ENCODE results near the gene C4BPA.

C4BPA gene

GRCh38 chr1:207128336-207128921, 24.4 kb downstream of the C4BPA start:
- no peak for TF ChIP-seq CTCF (IDR thresholded peaks at IDR 0.05; ENCODE audit: unreplicated experiment in 3 of 3)
- Mint-ChIP-seq H3K4me1 (no peaks in the 10 kb centered on the region), H3K27me3 (ENCODE audit: low read depth) (no peaks in the 10 kb centered on the region), H3K36me3 (ENCODE audit: low read depth) (peaks cover 9% of the 10 kb centered on the region), H3K4me3 (no peak overlapping the region), H3K9me3 (peaks cover 31% of the 10 kb centered on the region), H3K27ac (no peak overlapping the region)

GRCh38 chr1:207129053-207129452, 25.0 kb downstream of the C4BPA start:
- Mint-ChIP-seq H3K9me3 (peaks cover 31% of the 10 kb centered on the region), H3K27ac (no peak overlapping the region), H3K36me3 (ENCODE audit: low read depth) (peaks cover 9% of the 10 kb centered on the region), H3K27me3 (ENCODE audit: low read depth) (no peaks in the 10 kb centered on the region), H3K4me1 (no peaks in the 10 kb centered on the region), H3K4me3 (no peak overlapping the region)
- no peak for TF ChIP-seq CTCF (IDR thresholded peaks at IDR 0.05; ENCODE audit: unreplicated experiment in 3 of 3)

GRCh38 chr1:207130252-207131036, 26.4 kb downstream of the C4BPA start:
- Mint-ChIP-seq H3K9me3 (peaks cover 29% of the 10 kb centered on the region), H3K4me1 (no peaks in the 10 kb centered on the region), H3K27me3 (ENCODE audit: low read depth) (no peaks in the 10 kb centered on the region), H3K36me3 (ENCODE audit: low read depth) (peaks cover 9% of the 10 kb centered on the region), H3K4me3 (no peak overlapping the region), H3K27ac (no peak overlapping the region)
- no peak for TF ChIP-seq CTCF (IDR thresholded peaks at IDR 0.05; ENCODE audit: unreplicated experiment in 3 of 3)

- Mint-ChIP-seq H3K27me3 (ENCODE audit: low read depth) (no peaks in the 10 kb centered on the region), H3K4me1 (no peaks in the 10 kb centered on the region), H3K36me3 (ENCODE audit: low read depth) (peaks cover 9% of the 10 kb centered on the region), H3K27ac (no peak overlapping the region), H3K4me3 (no peak overlapping the region), H3K9me3 (peaks cover 28% of the 10 kb centered on the region)
- TF ChIP-seq CTCF (IDR thresholded peaks at IDR 0.05; ENCODE audit: unreplicated experiment in 3 of 3): no peak
Observed at GRCh38 chr1:207131163-207131562, 27.1 kb downstream of the C4BPA start.

- Mint-ChIP-seq H3K27me3 (ENCODE audit: low read depth) (no peaks in the 10 kb centered on the region), H3K36me3 (ENCODE audit: low read depth) (no peaks in the 10 kb centered on the region), H3K9me3 (peaks cover 14% of the 10 kb centered on the region), H3K4me3 (no peak overlapping the region), H3K27ac (no peak overlapping the region), H3K4me1 (no peaks in the 10 kb centered on the region)
- no peak for TF ChIP-seq CTCF (IDR thresholded peaks at IDR 0.05; ENCODE audit: unreplicated experiment in 3 of 3)
Observed at GRCh38 chr1:207134581-207134980, 30.5 kb downstream of the C4BPA start.

GRCh38 chr1:207139616-207140015, 35.6 kb downstream of the C4BPA start:
- TF ChIP-seq CTCF (IDR thresholded peaks at IDR 0.05; ENCODE audit: unreplicated experiment in 3 of 3): no peak
- Mint-ChIP-seq H3K4me1 (no peaks in the 10 kb centered on the region), H3K4me3 (no peak overlapping the region), H3K36me3 (ENCODE audit: low read depth) (no peaks in the 10 kb centered on the region), H3K27ac (no peak overlapping the region), H3K9me3 (peaks cover 7% of the 10 kb centered on the region), H3K27me3 (ENCODE audit: low read depth) (no peaks in the 10 kb centered on the region)

Measured in nephron (organoid).